ENCODE data around the gene NXN.
"Not testable (repeated sequence)": the region's sequence is repeated elsewhere in the genome, so short reads cannot be mapped to it uniquely, and the experiment has no call there.

The NXN gene

DNA sequence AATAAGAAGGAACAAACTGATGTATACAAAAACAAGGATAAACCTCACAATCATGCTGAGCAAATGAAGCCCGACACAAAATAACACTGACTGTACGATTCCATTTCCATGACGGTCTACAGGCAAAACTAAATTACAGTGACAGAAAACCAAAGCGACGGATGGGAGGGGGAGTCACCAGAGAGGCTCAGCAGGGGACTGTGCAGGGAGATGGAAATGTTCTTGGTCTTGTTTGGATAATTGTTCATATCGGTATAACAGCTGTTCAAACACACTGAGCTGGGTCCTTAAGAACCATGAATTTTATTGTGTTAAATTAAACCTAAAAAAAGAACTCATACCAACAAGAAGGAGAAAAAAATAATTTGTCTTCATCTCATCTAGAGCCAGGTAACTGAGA is 97.8 kb downstream of the NXN start:
- DNase-seq: no peak

DNA sequence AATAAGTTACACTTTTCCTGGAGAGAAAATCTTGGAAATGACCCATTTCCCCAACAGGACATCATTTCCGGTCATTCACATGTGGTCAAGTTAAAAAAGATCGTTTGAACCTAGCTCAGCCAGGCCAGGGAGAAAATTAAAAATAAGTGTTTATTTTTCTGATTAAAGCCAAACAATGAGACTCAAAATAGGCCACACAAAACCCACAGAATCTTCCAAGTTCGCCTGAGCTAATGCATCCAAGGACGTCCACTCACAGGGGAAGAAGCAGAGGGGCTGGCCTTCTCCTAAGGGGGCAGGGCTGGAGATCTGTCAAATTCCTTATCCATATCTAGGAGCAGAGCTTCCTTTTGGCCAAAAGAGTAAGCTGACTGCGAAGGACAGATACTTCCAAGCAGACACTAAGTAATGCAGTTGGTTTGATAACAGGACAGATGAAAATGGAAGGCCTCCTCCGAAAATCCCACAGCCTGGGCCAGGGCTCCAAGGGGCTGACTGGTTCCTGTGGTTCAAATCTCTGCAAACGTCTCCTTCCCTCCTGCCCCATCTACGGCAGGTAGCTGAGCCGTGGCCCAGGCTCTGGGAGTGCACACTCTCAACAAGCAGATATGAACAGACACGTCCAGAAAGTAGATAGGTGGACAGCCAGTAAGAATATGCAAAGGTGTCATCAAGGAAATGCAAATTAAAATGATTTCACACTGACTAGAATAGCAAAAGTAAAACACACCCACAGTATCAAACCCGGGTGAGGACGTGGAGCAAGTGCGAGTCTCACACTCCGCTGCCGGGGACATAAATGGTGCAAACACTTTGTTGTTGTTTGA is 98.9 kb downstream of the NXN start:
- no peak for DNase-seq

DNA sequence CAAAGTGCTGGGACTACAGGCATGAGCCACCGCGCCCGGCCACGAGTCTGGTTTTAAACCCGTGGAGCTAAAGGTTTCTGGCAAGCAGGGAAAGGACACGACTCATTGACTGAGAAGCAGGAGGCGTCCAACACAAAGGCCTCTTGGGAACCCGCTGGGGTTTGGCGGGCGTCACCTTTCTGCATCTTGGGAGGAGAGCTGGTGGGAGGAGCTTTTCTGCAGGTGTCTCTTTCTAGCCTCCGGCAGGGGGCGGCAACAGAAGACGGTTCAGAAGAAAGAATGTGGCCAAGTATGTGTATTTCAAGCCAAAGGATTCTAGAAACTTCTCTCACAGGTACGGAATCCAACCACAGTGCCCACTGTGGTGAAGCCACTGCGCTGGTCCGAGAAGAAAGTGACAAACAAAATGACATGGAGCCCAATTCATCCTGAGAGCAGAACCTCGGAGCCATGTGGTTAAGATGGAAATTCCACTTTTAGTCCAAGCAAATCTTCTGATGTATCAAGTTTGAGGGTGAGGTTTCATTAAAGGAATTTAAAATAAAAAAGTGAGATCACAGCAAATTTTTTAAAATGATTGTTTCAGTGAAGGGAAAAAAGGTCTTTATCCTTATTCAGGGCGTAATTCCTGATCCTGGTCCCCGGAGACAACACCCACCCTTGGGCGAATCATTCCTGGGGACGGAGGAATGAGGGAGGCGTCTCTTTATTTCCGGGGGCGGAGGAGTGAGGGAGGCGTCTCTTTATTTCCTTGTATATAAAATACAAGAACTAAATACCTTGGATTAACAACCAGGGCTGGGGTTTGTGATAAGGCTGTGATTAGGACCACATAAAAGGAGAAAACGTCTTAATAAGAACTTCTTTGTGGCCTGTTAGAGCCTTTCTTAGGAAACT is 99.8 kb downstream of the NXN start:
- peak; percentile 68 for DNase-seq

DNA sequence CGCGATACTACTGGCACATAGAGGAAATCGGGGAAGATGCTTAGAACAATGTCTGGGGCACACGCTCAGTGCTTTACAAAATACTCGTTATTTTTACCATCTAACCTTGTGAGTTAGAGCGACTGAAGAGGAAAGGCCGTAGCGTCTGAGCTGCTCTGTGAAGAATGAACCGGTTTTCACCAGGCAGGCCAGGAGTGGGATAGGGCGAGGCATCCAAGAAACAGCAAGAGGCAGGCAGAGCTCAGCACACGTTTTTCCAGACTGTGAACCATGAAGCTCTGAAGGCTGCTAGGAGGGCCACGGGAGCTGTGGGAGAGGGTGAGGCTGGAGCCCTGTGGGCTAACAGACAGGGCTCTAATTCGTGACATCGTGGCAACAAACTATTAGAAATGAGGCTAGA is 101.9 kb downstream of the NXN start:
- DNase-seq: no peak

DNA sequence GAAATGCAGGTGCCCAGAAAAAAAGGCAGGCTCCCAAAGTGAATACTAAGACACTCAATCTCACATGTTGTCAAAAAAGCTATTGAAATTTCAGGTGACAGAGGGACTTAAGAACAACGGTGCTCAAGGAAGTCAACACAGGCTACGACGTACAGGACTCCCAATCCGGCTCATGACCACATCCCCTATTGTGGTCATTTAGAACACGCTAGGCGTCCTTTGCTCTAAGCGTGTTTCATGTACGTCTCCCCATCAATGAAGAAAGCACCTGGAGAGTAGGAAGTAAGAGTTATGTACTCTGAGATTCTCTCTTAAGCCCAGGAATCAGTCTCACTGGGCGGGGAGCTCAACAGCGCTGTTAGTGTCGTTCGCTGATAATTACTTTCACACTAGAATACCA is 103.3 kb downstream of the NXN start:
- no peak for DNase-seq

DNA sequence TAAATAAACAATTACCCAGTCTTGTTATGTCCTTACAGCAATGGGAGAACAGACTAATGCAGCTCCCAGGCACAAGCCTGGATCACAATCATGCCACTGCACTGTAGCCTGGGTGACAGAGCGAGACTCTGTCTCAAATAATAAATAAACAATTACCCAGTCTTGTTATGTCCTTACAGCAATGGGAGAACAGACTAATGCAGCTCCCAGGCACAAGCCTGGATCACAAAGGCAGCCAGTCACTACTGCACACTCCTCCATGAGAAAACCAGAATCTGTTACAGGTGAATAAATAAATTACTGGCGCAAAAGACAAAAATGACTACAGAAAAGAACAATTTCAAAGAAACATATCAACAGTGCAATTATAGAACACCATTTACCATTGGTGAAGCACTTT is 105.0 kb downstream of the NXN start:
- DNase-seq: not testable (repeated sequence)

DNA sequence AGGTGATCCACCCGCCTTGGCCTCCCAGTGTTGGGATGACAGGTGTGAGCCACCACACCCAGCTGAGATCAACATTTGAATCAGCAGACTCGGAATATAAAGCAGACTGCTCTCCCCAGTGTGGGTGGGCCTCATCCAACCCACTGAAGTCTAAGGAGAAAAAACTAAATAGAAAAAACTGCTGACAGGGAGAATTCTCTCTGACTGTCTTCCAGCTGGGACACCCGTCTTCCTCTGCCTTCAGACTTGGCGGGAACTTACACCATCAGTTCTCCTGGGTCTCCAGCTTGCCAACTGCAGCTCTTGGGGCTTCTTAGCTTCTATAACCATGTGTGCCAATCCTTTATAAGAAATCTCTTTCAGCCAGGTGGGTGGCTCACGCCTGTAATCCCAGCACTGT is 106.7 kb downstream of the NXN start:
- DNase-seq: no peak

DNA sequence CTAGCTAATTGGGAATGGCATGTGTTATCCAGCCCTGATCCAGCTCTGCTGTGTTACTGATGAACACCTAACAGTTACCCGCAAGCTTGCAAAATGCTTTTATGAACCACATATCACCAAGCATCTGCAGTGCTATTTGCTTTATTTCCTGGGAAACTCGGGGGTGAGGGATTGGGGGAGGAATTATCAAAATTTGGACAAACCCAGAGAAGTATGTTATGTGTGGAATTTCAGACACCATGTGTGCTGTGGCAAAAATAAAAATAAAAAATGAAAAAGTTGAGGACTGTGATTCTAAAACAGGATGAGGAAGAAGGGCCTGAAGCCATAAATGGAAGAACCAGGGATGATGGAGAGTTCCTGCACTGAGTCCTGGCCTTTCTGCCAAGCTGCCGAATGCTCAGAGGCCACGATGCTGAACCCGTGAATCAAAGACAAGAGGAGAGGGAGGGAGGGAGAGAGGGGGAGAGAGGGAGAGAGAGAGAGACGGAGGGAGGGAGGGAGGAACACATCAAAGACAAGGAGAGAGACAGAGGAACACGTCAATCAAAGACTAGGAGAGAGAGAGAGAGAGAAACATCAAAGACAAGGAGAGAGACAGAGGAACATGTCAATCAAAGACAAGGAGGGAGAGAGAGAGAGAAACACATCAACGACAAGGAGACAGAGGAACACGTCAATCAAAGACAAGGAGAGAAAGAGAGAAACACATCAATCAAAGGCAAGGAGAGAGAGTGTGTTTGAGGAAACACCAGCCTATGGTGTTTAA is 107.6 kb downstream of the NXN start:
- DNase-seq: no peak

DNA sequence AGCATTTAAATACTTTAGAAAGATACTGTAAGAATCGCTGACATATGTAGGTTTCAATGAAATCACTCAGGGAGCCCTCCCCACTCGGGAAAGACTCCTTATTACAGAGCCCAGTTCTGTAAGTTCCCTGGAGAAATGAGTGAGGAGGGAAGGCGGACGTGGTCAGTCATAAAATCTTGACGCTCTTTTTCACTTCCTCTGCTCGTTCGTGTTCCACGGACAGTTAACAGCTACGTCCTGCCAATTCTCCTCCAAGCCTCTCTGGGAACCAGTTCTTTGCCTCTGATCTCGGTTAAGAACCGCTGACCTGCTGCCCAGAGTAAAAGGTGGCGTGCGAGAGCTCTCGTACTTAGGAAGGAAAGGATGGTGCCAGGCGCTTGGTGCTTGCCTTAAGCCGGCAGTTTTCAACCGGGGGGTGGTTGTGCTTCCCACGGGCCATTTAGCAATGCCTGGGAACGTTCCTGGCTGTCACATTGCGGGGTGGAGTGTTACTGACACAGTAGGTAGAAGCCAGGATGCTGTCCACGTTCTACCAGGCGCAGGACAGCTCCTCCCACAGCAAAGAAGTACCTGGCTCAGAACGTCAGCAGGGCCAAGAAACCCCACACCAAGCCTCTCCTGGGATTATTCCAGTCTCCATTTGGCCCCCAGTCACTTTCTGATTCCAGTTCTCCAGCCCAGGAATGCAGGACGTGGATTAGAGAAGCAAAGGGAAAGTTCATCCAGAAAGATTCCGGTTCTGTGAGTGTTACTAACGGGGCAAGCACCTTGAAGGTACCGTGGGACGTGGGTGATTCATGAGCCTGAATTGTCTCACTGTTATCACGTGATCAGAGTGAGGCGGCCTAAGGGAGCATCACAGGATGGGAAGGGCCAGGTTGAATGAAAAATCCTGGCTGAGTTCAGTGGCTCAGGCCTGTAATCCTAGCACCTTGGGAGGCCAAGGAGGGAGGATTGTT is 109.7 kb downstream of the NXN start:
- DNase-seq: no peak

DNA sequence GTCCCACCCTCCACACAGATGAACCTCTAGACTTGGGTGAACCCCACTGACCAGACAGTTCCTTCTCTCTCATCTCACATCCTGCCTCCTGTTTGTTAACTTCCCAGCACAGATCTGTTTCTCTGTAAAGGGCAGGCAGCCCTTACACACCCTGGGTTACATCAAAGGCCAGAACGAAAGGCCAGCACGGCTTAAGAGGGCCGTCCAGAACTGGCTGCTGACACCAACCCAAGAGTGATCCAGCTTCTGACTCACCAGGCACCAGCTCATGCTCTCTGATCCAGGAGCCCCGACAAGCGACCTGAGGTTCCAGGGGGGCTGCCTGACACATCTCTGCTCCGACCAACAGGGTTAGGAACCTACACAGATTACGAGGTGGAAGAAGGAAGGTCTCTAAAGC is 110.5 kb downstream of the NXN start:
- DNase-seq: no peak

DNA sequence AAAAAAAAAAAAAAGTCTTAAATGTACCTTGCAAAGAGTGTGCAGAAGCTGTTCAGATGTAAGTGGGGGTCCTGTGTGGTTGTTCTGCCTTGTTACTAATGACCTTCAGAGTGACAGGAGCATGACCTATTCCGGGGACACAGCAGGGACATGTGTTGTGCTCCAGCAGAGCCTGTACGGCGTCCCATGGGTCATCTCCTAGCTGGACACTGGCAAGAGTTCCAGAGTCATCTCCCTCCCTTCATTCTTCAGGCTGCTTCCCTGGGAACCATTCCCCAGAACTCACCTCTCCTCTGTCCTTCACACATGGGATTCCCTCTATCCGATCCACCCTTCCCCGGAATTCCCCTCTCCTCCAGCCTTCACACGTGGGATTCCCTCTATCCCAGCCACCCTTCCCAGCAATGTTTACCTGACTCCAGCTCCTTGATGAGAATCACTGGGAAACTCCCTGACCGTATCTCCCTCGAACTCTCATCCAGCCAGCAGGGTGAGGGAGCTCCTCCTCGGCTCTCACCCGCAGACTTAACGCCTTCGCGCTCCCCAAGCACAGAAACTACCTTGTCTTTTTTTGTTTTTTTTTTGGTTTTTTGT is 111.6 kb downstream of the NXN start:
- DNase-seq: no peak

DNA sequence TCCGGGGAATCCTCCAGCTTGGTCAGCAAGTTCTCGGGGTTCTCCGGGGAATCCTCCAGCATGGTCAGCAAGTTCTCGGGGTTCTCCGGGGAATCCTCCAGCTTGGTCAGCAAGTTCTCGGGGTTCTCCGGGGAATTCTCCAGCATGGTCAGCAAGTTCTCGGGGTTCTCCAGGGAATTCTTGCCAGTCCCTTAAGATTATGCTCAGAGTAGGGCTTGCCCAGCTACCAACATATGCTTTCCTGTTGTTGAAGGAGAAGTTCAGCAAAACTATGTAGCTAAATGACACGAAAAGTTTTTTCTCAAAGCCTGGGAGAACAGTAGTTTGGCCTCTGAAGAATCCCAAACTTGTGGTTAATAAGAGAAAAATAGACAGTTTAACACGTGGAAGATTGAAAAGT is 112.3 kb downstream of the NXN start:
- not testable (repeated sequence) for DNase-seq

DNA sequence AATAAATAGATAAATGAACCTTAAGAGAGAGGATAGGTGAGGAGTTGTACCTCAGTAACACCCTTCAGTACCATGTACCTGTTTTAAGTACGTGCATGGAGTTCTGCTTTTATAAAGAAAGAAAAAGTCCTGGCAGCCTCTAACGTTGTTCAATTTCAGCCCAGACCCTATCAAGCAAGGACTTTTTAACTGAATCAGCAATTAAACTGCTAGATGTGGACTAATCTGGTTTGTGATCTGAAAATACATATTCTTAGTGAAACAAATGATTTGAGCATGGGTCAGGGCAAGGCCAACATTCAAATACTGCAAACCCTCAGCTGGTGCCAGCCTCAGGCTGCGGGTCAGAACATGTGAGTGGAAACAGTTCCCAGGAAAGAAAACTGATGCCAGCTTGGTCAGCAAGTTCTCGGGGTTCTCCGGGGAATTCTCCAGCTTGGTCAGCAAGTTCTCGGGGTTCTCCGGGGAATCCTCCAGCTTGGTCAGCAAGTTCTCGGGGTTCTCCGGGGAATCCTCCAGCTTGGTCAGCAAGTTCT is 112.9 kb downstream of the NXN start:
- no peak for DNase-seq

DNA sequence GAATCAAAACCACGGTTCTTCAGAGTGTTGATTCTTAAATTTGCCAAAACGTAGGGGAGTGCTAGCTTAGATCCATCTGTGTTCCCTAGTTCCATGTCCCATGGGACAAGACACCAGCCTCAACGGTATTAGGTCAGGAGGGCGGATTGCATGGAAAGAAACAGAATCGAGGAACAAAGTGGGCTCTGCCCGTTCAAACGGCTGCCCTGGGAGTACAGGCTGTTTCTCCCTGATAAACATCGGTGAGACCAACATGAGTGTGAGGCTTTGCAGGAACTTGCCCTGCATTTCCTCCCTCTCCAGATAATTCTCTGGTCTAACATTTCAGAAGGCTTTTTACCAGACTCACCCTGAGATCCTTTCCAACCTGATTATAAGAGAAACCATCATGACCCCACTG is 115.3 kb downstream of the NXN start:
- DNase-seq: no peak

DNA sequence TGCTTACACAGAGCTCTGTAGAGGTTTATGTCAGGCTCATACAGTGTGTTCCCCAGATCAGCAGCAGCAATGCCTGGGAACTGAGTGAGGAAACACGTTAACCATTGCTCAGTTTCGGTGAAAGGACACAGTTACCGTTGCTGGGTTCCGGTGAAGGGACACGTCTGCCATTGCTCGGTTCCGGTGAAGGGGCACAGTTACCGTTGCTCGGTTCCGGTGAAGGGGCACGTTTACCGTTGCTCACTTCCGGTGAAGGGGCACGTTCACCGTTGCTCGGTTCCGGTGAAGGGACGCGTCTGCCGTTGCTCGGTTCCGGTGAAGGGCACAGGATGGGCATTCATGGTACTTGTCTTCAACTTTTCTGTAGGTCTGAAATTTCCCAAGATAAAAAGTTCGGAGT is 115.7 kb downstream of the NXN start:
- DNase-seq: no peak

DNA sequence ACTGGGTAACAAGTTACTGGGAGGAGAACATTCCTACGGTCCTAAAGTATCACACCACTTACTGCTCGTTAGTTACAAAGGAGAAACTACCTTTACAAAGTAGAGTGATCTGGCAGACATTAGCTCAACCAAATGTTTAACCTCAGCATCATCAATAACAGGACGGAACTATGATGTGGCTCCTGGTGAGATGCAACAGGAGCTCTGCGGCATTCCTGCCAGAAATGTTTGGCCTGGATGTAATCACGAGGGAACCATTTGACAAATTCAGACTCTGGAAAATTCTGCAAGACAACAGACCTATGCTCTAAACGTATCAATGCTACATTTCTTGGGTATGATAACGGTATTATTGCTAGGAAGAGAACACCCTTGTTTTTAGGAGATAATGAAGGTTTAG is 117.0 kb downstream of the NXN start:
- no peak for DNase-seq

DNA sequence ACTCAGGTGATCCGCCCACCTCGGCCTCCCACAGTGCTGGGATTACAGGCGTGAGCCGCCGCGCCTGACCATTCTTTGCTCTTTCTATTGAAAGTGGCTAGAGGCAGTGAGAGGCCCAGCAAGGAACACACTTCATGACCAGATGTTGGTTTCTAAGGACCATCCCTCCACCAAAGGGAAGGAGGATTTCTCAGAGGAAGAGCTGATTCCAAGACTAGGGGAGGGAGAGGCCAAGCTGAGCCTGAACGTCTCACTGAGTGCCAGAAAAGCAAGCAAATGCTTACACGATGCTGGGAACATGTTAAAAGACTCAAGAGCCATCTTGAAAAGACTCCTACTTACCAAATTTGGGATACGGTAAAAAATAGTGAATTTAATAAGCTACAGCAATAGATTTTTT is 118.2 kb downstream of the NXN start:
- no peak for DNase-seq

DNA sequence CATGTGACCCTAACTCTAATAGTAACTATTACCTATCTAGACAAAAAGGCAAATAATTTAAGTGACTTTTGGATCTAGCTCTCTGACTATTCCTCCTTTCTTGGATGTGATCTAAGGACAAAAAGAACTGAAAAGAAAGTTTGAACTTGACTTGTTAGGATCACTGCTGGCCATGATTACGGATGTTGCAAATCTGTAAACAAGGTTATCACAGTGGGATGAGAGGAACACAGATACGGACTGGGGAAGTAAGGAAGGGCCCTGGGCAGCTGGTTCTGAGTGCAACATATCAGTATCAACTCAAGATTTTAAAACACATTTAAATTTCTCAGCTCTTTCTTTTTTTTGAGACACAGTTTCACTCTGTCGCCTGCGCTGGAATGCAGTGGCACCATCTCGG is 118.8 kb downstream of the NXN start:
- DNase-seq: no peak

DNA sequence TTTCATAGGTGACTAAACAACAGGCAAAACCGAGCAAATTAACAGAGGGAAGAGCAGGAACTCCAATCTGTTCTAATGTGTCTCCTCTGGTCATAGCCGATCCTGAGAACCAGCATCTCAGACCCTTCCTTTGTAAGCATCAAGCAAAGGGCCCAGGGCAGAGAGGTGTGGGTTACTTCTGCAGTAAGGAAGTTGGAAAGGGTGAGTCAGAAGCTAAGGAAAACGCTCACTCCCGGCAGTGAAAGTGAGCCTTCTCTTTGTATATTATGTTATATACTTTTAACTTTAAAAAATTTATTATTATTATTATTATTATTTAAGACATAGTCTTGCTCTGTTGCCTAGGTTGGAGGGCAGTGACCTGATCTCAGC is 119.8 kb downstream of the NXN start:
- DNase-seq: no peak

DNA sequence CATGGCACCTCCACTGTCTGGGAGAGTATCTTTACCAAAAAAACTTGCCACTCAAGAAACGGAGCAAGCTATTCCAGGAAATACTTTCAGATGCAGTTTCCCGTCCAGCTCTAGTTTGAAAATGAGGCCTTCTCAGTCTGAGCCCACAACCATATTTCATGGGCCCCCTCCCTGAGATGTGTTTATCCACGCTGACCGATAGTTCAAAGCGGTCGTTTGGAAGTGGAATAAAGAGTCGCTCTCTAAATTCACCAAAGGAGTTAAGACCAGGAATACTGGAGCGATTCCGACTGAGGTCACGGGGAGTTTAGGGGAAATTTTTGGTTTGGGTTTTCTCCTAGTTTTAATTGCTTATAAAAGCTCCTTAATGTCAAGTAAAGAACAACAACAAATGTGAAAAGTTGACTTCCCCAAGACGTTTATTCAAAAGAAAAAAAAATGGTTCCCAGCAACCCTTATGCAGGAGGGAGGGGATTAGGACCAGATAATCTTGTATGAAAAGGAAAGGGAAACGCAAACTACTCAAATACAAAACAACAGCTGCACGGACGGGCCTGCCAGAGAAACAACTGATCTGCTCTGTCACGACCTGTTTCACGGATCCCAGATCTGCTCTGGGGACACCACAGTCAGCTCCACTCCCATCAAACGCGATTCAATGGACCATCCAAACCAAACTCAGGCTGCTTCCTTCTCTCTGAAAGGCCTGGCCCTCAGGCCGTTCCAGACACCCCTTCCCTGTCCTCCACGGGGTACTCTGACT is 120.3 kb downstream of the NXN start:
- DNase-seq: no peak

DNA sequence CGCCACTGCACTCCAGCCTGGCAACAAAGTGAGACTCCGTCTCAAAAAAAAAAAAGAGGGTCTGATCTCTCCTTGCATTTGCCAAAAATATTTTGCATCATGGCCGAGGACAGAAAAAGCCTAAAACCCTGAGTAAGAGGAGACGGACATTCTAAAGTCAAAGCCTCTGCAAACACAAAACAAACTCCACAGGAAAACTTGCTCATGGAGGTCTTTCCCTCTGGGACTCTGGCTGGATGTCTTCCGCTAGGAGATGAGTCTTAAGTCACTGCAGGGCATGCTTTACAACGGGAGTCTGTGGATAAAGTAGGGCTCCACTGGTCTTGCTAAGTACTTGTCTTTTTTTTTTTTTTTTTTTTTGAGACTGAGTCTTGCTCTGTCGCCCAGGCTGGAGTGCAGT is 123.4 kb downstream of the NXN start:
- no peak for DNase-seq

Measured in DMS 273 treated with DMSO at 0.1 percent for 48 hours (cell line).